Measurements from ENCODE around the gene CD82.

The CD82 gene, protein sequence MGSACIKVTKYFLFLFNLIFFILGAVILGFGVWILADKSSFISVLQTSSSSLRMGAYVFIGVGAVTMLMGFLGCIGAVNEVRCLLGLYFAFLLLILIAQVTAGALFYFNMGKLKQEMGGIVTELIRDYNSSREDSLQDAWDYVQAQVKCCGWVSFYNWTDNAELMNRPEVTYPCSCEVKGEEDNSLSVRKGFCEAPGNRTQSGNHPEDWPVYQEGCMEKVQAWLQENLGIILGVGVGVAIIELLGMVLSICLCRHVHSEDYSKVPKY

DNA sequence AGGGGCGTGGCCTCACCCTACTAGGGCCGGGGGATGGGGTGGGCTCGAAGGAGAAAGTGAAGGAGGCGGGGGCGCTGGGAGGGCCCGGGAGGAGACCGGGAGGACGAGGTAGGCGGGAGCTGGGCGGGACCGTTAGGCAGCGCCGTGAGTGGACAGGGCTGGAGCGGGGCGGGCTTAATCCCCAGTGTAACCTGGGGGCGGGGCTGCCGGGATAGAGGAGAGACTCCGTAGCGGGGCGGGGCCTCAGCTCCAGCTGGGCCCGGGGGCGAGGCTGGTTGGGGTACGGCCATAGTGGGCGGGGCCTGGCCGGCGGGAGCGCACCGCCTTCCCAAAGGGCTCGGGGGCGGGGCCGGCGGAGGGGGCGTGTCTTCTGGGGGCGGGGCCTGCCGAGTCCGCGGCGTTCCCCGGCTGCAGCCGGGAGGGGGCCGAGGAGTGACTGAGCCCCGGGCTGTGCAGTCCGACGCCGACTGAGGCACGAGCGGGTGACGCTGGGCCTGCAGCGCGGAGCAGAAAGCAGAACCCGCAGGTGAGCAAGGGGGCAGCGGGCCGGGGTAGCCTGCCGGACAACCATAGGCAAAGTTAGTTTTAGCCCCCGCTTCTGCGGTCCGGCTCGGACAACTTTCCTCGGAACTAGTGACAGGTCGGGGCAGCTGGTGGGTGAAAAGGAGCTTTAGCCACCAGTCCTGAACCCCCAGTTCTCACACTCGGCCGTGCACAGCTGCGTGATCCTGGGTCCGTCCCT lies at the start of gene CD82:
Gene CD82, plus strand, starts transcription at position 453 of the 742 bp plus-strand sequence. CDS start 29,000 bp downstream, outside the sequence.
- FAIRE-seq: peak; percentile 97

GRCh38 chr11:44516688-44517507 lies 48.6 kb upstream of the CD82 start:
- no peak for FAIRE-seq

DNA sequence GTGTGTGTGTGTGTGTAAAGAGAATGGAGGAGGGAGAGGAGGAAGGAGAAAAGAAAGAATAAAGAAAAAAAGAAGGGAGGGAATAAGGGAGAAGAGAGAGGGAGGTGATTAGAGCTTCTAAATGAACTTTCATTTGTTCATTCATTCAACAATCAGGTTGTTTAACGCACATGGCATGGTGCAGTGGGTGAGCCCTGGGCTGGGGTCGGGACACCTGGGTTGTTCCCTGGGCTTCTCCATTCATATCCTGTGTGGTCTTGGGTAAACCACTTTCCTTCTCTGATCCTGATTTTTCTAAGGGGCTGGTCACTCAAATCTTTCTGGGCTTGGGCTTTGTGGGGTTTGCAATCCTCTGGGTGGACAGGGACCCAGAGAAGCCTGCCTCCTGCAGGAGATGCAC lies 47.9 kb upstream of the CD82 start:
- no peak for FAIRE-seq

DNA sequence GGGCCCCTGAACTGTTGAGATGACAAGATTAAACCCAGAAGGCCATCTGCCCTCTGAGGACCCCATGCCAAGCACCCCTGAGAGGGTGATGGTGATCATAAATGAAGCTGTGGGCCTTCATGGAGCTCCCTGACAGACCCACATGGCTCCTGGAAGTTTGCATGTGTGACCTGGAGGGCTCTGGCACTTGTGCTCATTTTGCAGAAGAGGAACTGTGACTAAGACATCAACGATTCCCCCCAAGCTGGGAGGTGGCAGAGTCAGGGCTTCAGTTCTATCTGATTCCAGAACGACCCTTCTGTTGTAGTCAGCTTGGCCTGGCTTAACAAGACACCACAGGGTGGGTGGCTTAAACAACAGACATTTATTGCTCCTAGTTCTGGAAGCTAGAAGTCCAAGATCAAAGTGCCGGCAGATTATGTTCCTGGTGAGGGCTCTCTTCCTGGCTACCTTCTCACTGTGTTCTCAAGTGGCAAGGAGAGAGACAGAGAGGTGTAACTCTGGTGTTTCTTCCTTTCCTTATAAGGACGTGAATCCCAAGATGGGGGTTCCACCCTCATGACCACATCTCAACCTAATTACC lies 46.4 kb upstream of the CD82 start:
- no peak for FAIRE-seq

GRCh38 chr11:44519989-44520737 lies 45.3 kb upstream of the CD82 start:
- no peak for FAIRE-seq

DNA sequence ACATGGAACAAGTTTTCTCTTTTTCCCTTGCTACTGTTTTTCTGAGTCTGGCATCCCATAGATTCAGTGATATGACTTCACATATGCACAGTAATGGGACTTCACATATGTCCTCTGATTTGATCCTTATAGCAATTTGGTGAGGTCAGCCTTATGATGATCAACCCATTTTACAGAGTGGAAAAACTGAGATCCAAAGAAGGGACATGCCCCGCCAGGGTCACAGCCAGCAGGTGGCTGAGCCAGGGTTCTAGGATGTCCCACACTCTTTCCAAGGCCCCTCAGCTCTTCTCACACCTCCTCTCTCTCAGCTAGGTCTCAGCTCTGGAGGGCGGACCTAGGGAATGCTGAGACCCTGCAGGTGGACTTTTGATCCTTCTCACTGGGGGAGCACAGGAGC lies 44.3 kb upstream of the CD82 start:
- no peak for FAIRE-seq

- FAIRE-seq: no peak
These were observed 43.2 kb upstream of the CD82 start for GRCh38 chr11:44522294-44522693.

- no peak for FAIRE-seq
These were observed 41.1 kb upstream of the CD82 start for GRCh38 chr11:44524346-44524745.

DNA sequence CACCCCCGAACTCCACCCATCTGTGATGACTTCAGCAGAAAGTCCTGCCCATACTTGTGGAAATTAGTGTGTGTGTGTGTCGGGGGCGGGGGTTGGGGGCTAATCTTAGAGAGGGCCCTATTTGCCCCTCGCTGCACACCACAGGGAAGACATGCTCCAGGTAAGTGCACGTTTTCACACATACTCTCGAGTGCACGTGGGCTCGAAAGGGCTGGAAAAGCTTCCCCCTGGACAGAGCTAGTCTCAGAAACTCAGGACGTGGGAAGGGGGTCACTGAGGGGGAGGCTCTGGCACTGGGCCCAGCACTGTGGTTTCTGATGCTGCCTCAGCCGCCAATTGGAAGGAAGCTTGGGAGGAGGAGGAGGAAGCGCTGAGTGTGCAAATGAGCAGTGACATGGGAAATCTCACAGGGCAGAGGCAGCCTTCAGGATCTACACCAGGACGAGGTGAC lies 40.7 kb upstream of the CD82 start:
- FAIRE-seq: no peak

DNA sequence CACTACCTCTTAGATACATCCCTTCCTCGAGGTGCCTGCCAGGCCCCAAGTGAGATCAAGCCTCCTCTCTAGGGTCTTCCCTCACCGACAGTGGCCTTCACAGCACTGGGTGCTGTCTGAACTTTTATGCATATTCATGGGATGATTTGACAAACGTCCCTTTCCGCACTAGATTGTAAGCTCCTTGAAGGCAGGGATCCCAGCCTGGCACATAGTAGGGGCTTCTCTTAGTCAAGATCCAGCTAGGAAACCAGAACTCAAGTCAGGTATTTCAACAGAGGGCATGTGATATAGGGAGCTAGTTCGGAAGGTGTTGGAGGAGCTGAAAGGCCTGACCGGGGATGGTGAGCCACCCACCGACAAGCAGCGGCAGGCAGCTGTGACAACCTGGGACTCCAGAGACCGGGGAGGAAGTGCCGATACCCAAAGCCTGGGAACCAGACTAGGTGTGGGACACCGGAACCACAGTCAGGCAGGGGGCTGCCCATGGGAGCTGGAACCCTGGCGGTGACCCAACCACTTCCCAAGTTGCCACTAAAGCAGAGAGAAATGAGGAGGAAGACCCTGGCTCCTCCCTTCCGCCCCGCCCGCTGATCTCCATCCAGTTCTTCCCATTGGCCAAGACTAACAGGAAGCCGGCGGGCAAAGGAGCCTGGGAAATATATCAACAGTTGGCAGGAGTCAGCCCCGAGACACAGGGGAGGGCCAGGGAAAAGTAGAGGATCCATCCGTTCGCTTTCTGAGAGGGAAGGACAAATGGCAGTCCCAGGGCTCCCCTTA lies 39.8 kb upstream of the CD82 start:
- no peak for FAIRE-seq

- FAIRE-seq: no peak
These were observed 39.0 kb upstream of the CD82 start for GRCh38 chr11:44526438-44526837.

GRCh38 chr11:44527476-44527875 lies 38.0 kb upstream of the CD82 start:
- no peak for FAIRE-seq

- no peak for FAIRE-seq
These were observed 37.4 kb upstream of the CD82 start for GRCh38 chr11:44528103-44528502.

DNA sequence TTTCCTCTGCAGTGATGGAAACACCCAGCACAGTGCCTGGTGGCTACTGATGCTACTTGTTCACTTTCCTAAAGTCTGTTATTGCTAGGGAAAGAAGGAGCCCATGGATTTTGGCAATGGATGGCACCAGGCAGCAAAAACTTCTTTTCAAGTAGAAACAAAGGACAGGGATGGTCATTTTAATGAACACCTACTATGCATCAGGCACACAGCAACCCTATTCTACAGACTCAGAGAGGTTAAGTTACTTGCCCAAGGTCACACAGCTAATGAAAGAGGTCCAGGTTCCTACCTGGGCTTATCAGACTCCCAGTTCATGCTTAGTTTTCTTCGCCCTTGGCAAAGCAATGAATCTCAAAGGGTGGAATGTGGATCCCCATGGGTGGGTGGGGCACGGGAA lies 36.9 kb upstream of the CD82 start:
- FAIRE-seq: no peak

- FAIRE-seq: no peak
These were observed 35.5 kb upstream of the CD82 start for GRCh38 chr11:44529895-44530412.

DNA sequence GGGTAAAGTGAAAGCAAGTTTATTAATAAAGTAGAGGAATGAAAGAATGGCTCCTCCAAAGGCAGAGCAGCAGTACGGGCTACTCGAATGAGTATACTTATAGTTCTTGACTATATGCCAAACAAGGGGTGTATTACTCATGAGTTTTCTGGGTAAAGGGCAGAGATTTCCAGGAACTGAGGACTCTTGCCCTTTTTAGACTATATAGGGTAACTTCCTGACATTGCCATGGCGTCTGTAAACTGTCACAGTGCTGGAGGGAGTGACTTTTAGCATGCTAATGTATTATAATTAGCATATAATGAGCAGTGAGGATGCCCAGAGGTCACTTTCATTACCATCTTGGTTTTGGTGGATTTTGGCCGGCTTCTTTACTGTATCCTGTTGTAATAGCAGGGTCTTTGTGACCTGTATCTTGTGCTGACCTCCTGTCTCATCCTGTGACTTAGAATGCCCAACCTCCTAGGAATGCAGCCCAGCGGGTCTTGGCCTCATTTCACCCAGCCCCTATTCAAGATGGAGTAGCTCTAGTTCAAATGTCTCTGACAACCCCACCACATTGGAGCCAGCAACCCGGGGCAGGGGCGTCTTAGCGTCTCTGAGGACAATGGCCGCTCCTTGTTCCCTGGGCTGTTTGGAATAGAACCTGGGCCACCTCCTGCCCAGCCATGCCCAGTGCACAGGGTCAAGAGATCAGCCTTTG lies 34.9 kb upstream of the CD82 start:
- FAIRE-seq: no peak

GRCh38 chr11:44531116-44531504 lies 34.4 kb upstream of the CD82 start:
- FAIRE-seq: no peak

- FAIRE-seq: no peak
These were observed 33.8 kb upstream of the CD82 start for GRCh38 chr11:44531636-44532035.

DNA sequence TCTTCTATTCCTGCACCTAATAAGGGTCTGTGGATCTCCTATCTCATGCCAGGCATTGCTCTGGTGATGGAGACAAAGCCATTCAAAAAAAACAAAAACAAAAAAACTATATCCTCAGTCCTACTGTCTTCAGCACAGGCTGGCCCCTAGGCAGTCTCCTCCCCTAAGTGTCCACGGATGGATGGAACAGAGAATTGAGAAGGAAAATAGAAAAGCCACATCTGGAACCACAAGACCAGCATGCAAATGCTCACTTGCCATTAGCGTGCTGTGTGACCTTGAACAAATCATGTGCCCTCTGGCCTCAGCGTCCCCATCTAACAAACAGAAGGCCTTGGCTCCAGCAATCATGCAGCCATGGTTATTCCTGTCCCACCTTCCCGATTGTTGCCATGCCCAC lies 32.7 kb upstream of the CD82 start:
- FAIRE-seq: no peak

DNA sequence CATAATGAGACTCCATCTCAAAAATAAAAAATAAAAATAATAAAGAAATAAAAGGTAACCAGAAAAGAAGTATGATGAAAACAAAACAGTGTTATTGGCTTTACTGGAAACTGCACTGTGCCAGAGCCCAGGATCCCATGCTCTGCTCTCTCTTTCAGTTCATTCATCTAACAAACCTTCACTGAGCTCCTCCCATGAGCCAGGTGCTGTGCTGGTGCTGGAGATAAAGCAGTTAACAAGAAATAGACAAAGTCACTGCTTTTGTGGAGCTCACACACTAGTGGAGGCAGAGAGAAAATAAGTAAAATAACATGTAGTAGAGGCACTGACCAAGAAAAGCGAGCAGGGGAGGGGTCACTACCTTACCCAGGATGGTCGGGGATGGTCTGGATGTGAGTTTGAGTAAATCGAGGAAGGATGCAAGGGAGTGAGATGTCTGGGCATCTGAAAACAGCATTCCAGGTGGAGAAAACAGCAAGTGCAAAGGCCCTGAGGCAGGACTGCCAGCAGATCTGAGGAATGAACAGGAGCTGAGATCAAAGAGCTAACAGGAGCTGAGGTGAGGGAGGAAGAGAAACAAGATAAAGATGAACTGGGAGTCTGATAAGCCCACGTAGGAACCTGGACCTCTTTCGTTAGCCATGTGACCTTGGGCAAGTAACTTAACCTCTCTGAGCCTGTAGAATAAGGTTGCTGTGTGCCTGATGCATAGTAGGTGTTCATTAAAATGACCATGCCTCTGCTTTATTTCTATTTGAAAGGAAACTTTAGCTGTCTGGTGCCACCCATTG lies 31.3 kb upstream of the CD82 start:
- FAIRE-seq: no peak
